ENCODE measurements around the gene C17orf113.

The C17orf113 gene

GRCh38 chr17:42050393-42051012, at the start of gene C17orf113:
TSS of gene C17orf113 (minus strand) at chr17:42050601. CDS start at chr17:42043376, 7,225 bp downstream.
- FAIRE-seq, result no peak

DNA sequence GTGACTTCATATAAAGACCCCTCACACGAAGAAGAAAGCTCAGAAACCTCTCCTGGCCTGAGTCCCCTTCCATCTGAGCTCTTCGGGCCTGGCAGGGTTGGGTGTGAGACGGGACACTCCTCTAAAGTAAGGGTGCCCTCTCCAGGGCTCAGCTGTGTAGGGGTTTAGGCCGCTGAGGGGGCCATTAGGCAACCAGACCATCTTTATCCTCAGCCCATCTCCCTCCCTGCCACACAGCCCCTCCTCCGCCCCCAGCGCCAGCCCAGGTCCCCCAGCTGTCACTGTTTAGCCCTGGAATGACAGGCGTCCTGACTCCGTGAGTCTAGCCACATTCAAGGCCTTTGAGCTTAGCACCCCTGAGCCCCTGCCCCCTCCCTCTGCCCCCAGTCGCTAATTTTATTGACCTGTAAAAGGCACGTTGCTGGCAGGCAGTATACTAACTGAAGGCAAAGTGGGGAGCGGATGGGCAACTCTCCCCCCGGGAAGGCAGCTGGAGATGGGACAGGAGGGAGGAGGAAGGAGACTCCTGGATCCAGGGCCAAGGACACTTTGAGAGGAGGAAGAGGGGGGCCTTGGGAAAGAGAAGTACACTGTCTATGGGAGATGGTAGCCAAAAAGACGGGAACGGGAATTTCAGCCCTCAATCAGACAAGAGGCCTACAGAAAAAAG, 48.5 kb upstream of the C17orf113 start:
- no peak for FAIRE-seq

DNA sequence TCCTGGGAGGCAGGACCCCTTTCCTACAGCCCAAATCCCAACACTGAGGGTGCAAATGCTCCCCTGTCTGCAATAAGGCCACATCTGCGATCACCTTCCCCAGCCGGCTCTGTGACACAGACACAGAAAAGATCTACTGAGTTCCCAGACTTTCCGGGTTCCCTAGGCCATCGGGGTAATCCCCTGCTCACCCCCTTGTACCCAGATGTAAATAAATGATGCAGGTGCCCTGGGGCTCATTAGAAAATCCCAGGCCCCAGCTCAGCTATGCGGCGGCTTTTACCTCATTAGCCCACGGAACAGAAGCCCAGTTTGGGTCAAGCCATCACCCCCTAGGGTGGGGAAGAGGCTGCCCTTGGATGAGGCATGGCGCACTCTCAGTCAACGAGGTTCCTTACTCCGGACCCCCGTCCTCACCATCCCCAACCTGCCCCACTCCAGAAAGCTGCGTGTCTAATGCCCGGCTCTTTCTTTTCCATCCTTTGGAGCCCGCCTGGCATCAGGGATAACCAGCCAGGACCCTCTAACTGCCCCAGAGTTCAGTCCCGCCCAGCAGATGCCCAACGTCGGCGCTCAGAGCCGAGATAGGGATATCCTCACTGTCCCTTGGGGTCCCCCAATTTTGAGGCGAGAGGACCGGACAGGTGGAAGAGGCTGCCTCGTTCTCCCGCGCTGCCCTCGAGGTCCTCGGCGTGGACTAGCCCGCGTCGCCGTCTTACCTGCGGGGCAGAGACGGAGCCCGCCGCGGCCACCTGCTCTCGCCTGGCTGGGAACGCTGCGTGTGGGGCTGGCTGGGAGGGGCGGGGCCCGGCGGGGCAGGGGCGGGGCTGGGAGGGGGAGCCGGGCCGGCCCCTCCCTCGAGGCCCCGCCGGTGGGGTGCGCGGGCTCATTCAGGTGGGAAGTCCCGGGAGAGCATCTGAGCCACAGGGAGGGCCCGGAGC, 47.6 kb upstream of the C17orf113 start, which contains the start of gene ZNF385C:
Gene ZNF385C (minus strand): TSS at position 783 of the 941 bp plus-strand sequence. CDS start 35,417 bp downstream, outside the sequence.
- FAIRE-seq, result no peak

- FAIRE-seq, result no peak
These were observed 46.1 kb upstream of the C17orf113 start for GRCh38 chr17:42096360-42097111.

DNA sequence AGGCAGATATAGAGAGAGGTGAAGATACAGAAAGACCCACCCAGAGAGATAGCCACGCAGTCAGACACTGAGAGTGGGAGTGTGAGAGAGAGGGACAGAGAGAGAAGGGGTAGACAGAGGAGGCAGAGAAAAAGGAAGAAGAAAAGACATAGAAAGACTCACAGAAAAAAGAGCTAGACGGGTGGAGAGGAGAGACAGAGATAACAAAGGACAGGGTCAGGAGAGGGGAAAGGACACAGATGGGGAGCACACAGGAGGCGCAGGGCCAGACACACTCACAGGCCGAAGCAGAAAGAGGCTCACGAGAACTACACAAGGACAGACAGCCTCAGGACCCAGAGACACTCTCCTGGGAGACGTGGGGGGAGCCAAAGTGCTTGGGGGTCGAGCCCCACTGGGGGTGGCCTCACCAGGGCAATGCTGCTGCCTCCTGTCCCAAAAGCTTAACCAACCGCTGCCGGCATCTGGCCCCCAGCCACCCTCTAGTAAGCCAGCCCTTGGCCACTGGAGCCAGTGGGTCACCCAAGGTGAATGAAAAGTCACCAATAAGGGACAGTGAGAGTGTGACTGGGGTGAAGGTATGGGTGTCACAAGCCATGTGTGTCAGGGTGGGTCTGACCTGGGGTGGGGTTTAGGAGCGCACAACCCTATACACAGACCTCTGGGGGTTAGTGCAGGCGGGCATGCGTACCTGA, 44.1 kb upstream of the C17orf113 start:
- FAIRE-seq, result no peak

DNA sequence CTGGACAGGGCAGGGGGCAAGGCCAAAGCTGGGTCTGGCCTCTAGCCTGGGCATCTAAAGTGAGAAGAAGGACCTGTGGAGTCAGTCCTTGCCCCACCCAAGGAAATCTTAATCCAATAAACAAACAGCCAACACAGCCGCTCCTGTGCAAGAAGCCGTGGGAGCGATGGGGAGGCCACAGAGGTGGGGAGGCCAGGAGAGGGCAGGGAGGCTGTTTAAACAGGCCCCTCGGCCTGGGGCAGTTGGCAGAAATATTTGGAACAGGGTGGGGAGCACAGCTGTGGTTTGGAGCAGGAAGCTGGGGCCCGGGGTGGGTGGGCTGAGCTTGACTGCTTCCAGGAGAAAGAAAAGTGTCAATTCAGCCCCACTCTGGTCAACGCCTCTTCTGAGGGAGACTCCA, 42.5 kb upstream of the C17orf113 start:
- no peak for FAIRE-seq

DNA sequence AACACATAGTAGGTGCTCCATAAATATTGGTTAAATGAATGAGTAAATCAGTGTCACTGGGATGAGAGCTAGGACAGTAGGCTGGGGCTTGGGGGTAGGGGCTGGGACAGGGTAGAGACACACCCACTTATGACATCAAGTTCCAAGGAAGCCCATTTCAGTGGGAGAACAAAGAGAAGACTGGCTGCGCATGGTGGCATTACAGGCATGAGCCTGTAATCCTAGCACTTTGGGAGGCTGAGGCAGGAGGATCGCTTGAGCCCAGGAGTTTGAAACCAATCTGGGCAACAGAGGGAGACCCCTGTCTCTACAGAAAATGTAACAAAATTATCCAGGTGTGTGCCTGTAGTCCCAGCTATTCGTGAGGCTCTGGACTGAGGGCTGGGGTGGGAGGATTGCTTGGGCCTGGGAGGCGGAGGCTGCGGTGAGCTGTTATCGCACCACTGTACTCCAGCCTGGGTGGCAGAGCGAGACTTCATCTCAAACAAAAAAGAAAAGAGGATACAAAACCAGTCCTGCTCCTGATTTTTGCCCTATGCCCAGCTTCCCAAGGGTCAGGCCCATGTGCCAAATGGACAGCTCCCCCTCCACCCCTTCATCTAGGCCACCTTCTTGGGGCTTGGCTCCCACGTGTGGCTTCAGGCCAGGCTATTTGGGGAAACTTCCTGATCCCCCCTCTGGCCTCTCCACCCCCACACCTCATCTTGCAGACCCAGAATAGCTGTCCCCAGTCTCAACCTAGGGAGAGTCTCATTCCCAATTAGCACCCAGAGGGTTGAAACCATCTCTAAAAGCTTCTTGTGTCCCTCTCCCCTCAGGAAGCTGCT, 40.8 kb upstream of the C17orf113 start:
- FAIRE-seq, result no peak

GRCh38 chr17:42088736-42089135, 38.3 kb upstream of the C17orf113 start:
- no peak for FAIRE-seq

- FAIRE-seq, result no peak
These were observed 37.6 kb upstream of the C17orf113 start for GRCh38 chr17:42087736-42088705.

- FAIRE-seq, result no peak
These were observed 36.8 kb upstream of the C17orf113 start for GRCh38 chr17:42087042-42087701.

GRCh38 chr17:42081516-42082129, 31.2 kb upstream of the C17orf113 start:
- FAIRE-seq, result no peak

DNA sequence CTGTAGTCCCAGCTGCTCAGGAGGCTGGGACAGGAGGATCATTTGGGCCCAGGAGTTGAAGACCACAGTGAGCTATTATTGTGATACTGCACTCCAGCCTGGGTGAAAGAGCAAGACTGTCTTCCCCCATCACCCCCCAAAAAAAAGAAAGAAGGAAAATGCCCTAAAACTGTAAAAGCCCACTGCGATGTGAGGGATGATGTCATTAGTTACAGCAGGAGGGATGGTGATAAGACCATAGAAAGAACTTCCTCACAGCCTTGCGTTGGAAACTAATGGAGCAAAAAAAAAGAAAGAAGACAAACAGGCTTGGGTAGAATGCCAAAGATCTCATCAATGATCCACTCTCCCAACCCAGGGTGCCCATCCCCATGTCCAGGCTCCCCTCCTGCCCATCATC, 29.1 kb upstream of the C17orf113 start:
- FAIRE-seq, result no peak

GRCh38 chr17:42078396-42079043, 28.1 kb upstream of the C17orf113 start:
- no peak for FAIRE-seq

DNA sequence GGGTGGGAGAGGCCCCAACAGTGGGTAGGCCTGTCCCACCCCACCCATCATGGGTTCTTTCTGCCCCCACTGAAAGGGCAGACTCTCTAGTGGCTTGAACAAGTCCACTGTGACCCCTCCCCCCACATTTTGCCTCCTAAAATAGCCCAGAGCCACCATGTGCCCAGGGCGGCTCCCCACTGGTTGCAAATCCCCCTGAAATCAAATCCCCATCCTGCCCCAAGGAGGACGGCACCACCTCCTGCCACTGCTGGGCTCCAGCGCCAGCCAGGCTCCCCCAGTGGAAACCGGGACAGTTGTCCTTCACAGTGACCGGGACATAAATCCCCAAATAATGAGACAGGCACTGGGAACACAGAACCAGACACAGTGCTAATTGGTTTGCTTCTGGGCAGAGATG, 27.4 kb upstream of the C17orf113 start:
- FAIRE-seq, result no peak

- no peak for FAIRE-seq
These were observed 26.6 kb upstream of the C17orf113 start for GRCh38 chr17:42076797-42077559.

DNA sequence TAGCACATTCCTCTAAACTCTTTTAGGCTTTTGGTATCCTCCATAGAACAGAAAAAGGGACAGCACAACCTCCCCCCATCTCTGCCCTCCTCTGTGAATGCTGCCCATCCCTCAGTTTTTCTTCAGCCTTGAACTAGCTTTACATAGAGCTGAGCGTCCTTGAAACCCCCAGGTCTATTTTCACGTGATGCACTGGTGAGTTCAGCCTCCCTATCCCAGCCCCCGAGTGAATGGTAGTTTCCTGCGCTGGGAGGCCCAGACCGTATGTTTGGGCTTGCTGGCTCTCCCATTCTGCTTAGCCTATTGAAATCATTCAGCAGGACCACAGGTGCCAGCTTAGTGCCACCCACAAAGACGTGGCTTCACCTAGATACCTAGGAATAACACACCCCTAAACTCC, 25.4 kb upstream of the C17orf113 start:
- no peak for FAIRE-seq
